VCaP (cell line): ENCODE measurements around the gene NRIP3.

Source experiments
- H3K27ac ChIP-seq: fragments of 450-650 bp; 2 replicates; pipeline ENCODE4 v1.5.1; 2017
- TF ChIP-seq, protein P1 (sequence below): fragments of 450-650 bp; conservative IDR thresholded peaks from 2 replicates; pipeline ENCODE4 v1.5.1; 2017; ENCODE audit warnings: mild to moderate bottlenecking, moderate library complexity

The NRIP3 gene

GRCh38 chr11:9029422-9029821 lies 25.6 kb upstream of the NRIP3 start:
- H3K27ac ChIP-seq = no peak overlapping the region
- TF ChIP-seq, protein P1, sequence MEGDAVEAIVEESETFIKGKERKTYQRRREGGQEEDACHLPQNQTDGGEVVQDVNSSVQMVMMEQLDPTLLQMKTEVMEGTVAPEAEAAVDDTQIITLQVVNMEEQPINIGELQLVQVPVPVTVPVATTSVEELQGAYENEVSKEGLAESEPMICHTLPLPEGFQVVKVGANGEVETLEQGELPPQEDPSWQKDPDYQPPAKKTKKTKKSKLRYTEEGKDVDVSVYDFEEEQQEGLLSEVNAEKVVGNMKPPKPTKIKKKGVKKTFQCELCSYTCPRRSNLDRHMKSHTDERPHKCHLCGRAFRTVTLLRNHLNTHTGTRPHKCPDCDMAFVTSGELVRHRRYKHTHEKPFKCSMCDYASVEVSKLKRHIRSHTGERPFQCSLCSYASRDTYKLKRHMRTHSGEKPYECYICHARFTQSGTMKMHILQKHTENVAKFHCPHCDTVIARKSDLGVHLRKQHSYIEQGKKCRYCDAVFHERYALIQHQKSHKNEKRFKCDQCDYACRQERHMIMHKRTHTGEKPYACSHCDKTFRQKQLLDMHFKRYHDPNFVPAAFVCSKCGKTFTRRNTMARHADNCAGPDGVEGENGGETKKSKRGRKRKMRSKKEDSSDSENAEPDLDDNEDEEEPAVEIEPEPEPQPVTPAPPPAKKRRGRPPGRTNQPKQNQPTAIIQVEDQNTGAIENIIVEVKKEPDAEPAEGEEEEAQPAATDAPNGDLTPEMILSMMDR = no peak

- TF ChIP-seq, protein P1 = no peak
- no peak overlapping the region for H3K27ac ChIP-seq
Measured at GRCh38 chr11:9028581-9028980, 24.8 kb upstream of the NRIP3 start.

GRCh38 chr11:9025101-9025850 lies 21.5 kb upstream of the NRIP3 start:
- no peak overlapping the region for H3K27ac ChIP-seq
- TF ChIP-seq, protein P1 = no peak

DNA sequence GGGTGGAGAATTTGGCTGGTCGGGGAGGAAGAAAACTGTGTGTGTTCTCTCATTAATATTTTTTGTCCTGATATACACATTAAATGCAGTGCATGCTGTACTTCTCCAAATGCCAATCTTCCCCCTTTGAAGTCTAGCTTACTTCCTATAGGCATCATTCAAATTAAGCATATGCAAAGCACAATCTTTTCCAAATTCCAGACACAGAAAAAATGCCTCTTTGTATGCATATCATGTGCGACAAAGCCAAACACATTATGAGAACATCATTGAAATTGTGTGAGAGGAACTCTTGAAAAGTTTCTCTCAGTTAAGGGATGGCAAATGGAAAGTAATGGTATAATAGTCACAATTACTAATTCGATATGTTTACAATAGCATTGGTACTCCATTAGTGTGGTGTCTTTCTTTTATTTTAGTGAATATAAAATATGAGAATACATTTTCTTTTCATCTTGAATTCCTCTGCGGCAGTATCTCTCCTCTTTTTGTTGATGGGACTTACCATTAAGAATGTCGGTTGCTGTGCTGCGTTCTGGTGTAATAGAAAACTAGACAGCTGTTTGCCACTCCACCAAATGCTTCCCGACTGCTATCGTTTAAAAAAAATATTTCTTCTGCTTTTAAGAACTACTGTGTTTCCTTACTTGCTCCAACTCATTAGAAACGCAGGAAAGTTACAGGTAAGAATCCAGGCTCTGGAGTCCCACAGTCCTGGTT lies 19.3 kb upstream of the NRIP3 start:
- H3K27ac ChIP-seq = no peak overlapping the region
- TF ChIP-seq, protein P1 = no peak

DNA sequence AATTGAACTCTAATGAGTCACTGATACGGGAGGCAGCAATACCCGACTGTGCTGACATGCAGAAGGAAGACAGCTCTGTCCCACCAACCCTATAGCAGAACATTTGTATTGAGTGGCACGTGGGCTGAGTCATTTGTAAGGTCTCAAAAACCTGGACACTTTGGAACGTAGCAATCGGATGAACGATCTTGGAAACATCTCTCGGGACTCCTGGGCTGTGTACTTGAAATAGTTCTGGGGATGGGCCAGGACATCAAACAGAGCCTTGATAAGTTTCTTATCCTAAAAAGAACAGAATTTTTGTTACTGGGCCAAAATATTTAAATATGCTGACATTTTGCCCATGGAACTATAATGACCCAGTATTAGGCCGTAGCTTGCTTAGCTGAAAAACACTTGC lies 17.1 kb upstream of the NRIP3 start:
- H3K27ac ChIP-seq = no peak overlapping the region
- TF ChIP-seq, protein P1 = no peak

DNA sequence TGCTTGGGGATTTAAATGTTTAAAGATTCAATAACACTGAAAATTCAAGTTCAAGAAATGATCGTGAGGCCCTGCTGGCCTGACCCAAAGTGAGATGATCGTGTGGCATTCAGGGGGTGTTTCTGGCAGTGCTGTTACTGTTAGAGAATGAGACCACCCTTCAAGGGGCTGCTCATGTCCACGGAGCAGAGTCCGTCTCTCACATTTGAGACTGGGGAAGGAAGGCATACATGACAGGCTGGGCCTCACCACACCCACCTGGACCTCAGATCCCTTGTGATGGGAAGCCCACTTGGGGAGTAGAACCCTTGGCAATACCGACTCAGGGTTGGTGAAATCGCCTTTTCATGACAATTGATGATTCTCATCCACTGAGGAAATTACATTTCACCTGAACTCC lies 16.1 kb upstream of the NRIP3 start:
- TF ChIP-seq, protein P1 = no peak
- H3K27ac ChIP-seq = no peak overlapping the region

DNA sequence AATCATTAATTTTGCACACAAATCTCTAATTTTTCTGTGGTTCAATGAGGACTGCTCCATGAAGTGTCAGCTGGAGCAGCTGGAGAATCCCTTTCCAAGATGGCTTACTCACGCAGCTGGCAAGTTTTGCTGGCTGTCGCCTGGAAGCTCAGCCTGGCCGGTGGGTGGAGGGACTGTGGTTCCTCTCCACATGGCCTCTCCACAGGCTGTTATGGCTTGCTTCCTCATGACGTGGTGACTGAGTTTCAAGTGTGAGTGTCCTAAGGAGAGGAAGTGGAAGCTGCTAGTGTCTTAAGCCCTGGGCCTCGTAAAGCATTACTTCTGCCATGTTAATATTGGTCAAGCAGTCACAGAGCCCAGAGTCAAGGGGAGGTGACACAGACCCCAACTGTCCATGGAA lies 14.0 kb upstream of the NRIP3 start:
- TF ChIP-seq, protein P1 = no peak
- H3K27ac ChIP-seq = no peak overlapping the region; the same call in 1 of the 2 replicates
